ENCODE results near the gene ZNF575. TPM values are rescaled to one million over a fixed set of nuclear protein-coding genes. Genes with fewer than 3 reads are reported as not detected.

Gene ZNF575
- total and polyA plus RNA-seq, 2 experiments from 2014 or later = 0.10 to 0.65 TPM

GRCh38 chr19:43498233-43498842 is 34.6 kb upstream of the ZNF575 start (continued):
- TF ChIP-seq, protein P1, sequence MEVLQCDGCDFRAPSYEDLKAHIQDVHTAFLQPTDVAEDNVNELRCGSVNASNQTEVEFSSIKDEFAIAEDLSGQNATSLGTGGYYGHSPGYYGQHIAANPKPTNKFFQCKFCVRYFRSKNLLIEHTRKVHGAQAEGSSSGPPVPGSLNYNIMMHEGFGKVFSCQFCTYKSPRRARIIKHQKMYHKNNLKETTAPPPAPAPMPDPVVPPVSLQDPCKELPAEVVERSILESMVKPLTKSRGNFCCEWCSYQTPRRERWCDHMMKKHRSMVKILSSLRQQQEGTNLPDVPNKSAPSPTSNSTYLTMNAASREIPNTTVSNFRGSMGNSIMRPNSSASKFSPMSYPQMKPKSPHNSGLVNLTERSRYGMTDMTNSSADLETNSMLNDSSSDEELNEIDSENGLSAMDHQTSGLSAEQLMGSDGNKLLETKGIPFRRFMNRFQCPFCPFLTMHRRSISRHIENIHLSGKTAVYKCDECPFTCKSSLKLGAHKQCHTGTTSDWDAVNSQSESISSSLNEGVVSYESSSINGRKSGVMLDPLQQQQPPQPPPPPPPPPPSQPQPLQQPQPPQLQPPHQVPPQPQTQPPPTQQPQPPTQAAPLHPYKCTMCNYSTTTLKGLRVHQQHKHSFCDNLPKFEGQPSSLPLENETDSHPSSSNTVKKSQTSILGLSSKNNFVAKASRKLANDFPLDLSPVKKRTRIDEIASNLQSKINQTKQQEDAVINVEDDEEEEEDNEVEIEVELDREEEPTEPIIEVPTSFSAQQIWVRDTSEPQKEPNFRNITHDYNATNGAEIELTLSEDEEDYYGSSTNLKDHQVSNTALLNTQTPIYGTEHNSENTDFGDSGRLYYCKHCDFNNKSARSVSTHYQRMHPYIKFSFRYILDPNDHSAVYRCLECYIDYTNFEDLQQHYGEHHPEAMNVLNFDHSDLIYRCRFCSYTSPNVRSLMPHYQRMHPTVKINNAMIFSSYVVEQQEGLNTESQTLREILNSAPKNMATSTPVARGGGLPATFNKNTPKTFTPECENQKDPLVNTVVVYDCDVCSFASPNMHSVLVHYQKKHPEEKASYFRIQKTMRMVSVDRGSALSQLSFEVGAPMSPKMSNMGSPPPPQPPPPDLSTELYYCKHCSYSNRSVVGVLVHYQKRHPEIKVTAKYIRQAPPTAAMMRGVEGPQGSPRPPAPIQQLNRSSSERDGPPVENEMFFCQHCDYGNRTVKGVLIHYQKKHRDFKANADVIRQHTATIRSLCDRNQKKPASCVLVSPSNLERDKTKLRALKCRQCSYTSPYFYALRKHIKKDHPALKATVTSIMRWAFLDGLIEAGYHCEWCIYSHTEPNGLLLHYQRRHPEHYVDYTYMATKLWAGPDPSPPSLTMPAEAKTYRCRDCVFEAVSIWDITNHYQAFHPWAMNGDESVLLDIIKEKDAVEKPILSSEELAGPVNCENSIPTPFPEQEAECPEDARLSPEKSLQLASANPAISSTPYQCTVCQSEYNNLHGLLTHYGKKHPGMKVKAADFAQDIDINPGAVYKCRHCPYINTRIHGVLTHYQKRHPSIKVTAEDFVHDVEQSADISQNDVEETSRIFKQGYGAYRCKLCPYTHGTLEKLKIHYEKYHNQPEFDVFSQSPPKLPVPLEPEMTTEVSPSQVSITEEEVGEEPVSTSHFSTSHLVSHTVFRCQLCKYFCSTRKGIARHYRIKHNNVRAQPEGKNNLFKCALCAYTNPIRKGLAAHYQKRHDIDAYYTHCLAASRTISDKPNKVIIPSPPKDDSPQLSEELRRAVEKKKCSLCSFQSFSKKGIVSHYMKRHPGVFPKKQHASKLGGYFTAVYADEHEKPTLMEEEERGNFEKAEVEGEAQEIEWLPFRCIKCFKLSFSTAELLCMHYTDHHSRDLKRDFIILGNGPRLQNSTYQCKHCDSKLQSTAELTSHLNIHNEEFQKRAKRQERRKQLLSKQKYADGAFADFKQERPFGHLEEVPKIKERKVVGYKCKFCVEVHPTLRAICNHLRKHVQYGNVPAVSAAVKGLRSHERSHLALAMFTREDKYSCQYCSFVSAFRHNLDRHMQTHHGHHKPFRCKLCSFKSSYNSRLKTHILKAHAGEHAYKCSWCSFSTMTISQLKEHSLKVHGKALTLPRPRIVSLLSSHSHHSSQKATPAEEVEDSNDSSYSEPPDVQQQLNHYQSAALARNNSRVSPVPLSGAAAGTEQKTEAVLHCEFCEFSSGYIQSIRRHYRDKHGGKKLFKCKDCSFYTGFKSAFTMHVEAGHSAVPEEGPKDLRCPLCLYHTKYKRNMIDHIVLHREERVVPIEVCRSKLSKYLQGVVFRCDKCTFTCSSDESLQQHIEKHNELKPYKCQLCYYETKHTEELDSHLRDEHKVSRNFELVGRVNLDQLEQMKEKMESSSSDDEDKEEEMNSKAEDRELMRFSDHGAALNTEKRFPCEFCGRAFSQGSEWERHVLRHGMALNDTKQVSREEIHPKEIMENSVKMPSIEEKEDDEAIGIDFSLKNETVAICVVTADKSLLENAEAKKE (CRISPR knock-in tag; IDR thresholded peaks at IDR 0.05) = no peak

- DNase-seq (ENCODE audit: low spot score) = no peak
- H3K36me3 ChIP-seq (ENCODE audit: insufficient read depth) = no peaks in the 10 kb centered on the region; the same call in 1 of the 2 replicates
- peaks cover 12% of the 10 kb centered on the region; the same call in 1 of the 2 replicates for H3K4me1 ChIP-seq (ENCODE audit: insufficient read depth)
- no peaks in the 10 kb centered on the region for H3K9me2 ChIP-seq (ENCODE audit: insufficient read depth)
- Mint-ChIP-seq H3K27ac (no peak overlapping the region), H3K4me3 (no peak overlapping the region), H3K9me3 (peaks cover 4% of the 10 kb centered on the region; the same call in 1 of the 3 replicates), H3K36me3 (ENCODE audit: low read depth) (peaks cover 3% of the 10 kb centered on the region; the same call in 1 of the 3 replicates), H3K4me1 (peaks cover 22% of the 10 kb centered on the region), H3K27me3 (ENCODE audit: insufficient read depth, low read depth, poor library complexity) (peaks cover 27% of the 10 kb centered on the region)
- no peak overlapping the region for H2AFZ ChIP-seq
- H3K79me2 ChIP-seq (replicated peaks; ENCODE audit: insufficient read depth) = no peaks in the 10 kb centered on the region
- H3K27ac ChIP-seq (ENCODE audit: low read depth) = no peak overlapping the region
- no peak overlapping the region for H3K4me3 ChIP-seq
- H3K27me3 ChIP-seq (ENCODE audit: insufficient read depth) = peaks cover 23% of the 10 kb centered on the region
- H3K4me2 ChIP-seq = no peak overlapping the region
- H3F3A ChIP-seq (replicated peaks; ENCODE audit: low read depth) = 0 out of 2 replicates have a peak, but pooled peaks cover 5% of the 10 kb centered on the region
- ATAC-seq = no peak
- H4K20me1 ChIP-seq (replicated peaks; ENCODE audit: insufficient read depth) = 0 out of 2 replicates have a peak, but pooled peaks cover 7% of the 10 kb centered on the region
- no peak for TF ChIP-seq CREB1 (CRISPR knock-in tag; IDR thresholded peaks at IDR 0.05; ENCODE audit: low read depth)
- TF ChIP-seq ZNF114 (CRISPR knock-in tag; IDR thresholded peaks at IDR 0.05) = no peak
- no peak for TF ChIP-seq EZH2 (IDR thresholded peaks at IDR 0.05; ENCODE audit: low read depth, unreplicated experiment)
- TF ChIP-seq NANOG (IDR thresholded peaks at IDR 0.05; ENCODE audit: borderline replicate concordance) = no peak
- TF ChIP-seq JUNB (IDR thresholded peaks at IDR 0.05; ENCODE audit: unreplicated experiment) = no peak
- TF ChIP-seq POLR2AphosphoS5 (IDR thresholded peaks at IDR 0.05; ENCODE audit: low read depth) = no peak
- TF ChIP-seq CTCF (conservative IDR thresholded peaks at IDR 0.05; ENCODE audit: low read depth in 2 of 2) = no peak
- TF ChIP-seq, protein P2, sequence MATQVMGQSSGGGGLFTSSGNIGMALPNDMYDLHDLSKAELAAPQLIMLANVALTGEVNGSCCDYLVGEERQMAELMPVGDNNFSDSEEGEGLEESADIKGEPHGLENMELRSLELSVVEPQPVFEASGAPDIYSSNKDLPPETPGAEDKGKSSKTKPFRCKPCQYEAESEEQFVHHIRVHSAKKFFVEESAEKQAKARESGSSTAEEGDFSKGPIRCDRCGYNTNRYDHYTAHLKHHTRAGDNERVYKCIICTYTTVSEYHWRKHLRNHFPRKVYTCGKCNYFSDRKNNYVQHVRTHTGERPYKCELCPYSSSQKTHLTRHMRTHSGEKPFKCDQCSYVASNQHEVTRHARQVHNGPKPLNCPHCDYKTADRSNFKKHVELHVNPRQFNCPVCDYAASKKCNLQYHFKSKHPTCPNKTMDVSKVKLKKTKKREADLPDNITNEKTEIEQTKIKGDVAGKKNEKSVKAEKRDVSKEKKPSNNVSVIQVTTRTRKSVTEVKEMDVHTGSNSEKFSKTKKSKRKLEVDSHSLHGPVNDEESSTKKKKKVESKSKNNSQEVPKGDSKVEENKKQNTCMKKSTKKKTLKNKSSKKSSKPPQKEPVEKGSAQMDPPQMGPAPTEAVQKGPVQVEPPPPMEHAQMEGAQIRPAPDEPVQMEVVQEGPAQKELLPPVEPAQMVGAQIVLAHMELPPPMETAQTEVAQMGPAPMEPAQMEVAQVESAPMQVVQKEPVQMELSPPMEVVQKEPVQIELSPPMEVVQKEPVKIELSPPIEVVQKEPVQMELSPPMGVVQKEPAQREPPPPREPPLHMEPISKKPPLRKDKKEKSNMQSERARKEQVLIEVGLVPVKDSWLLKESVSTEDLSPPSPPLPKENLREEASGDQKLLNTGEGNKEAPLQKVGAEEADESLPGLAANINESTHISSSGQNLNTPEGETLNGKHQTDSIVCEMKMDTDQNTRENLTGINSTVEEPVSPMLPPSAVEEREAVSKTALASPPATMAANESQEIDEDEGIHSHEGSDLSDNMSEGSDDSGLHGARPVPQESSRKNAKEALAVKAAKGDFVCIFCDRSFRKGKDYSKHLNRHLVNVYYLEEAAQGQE (IDR thresholded peaks at IDR 0.05; ENCODE audit: unreplicated experiment) = no peak
- no peak for TF ChIP-seq EZH2phosphoT487 (IDR thresholded peaks at IDR 0.05; ENCODE audit: unreplicated experiment)
- no peak for TF ChIP-seq STAT1 (IDR thresholded peaks at IDR 0.05; ENCODE audit: unreplicated experiment)
- TF ChIP-seq ZNF331 (CRISPR knock-in tag; IDR thresholded peaks at IDR 0.05; ENCODE audit: low read depth) = no peak
- TF ChIP-seq ETS1 (IDR thresholded peaks at IDR 0.05) = no peak
Observed at GRCh38 chr19:43499042-43499441, 33.9 kb upstream of the ZNF575 start.

Measured in GM23338 (cell line).